Vagina (tissue), 2 donors: Measurements from ENCODE around the gene HINT3.

Source experiments
- CTCF ChIP-seq, 3 experiments: fragments of 450-650 bp in 2 of 3; fragments of 200-600 bp in 1 of 3; sonication (generic) in 1 of 3; IDR thresholded peaks; one replicate each; pipeline ENCODE4 v1.5.1; 2017 to 2019; ENCODE audit warnings: antibody characterized with exemption in 3 of 3, mild to moderate bottlenecking in 2 of 3, moderate library complexity in 2 of 3
- POLR2A ChIP-seq, 2 donors: fragments of 450-650 bp; IDR thresholded peaks; one replicate each; pipeline ENCODE4 v1.6.1; 2017; ENCODE audit warnings: antibody characterized with exemption in 2 of 2, mild to moderate bottlenecking in 2 of 2, moderate library complexity in 2 of 2
- POLR2AphosphoS5 ChIP-seq, 2 donors: sonication (generic); formaldehyde crosslinking; IDR thresholded peaks; one replicate each; pipeline ENCODE4 v1.9.0; 2017; ENCODE audit warnings: antibody characterized with exemption in 2 of 2, mild to moderate bottlenecking in 2 of 2, low read depth in 1 of 2; ENCODE audit not compliant: insufficient read depth in 1 of 2

DNA sequence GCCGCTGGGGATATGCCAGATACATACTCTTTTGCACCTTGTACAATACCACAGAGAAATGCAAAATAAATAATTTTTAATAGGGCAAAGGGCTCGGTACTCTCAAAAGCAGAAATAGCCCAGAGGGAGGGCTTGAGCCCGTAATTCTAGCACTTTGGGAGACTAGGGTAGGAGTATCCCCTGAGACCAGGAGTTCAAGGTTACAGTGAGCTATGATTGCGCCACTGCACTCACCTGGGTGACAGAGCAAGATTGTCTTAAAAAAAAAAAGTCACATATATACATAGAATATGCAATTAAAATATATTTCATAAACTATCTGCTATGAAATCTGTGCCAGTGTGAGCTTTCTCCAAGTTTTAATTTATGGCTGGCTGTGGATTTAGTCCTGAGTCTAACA lies 29.0 kb downstream of the HINT3 start:
- TF ChIP-seq POLR2A (IDR thresholded peaks at IDR 0.05): no peak
- TF ChIP-seq CTCF (IDR thresholded peaks at IDR 0.05): no peak
- no peak for TF ChIP-seq POLR2AphosphoS5 (IDR thresholded peaks at IDR 0.05; ENCODE audit: insufficient read depth in 1 of 2, low read depth in 1 of 2)
